NCI-H1694 treated with DMSO at 0.1 percent for 48 hours (cell line): ENCODE data around the gene ACLY.
"Not testable (repeated sequence)": the region's sequence is repeated elsewhere in the genome, so short reads cannot be mapped to it uniquely, and the experiment has no call there.

Source experiments
- DNase-seq: peaks from one replicate; lab custom pipeline; 2025; lab: John Stamatoyannopoulos, UW

The ACLY gene

DNA sequence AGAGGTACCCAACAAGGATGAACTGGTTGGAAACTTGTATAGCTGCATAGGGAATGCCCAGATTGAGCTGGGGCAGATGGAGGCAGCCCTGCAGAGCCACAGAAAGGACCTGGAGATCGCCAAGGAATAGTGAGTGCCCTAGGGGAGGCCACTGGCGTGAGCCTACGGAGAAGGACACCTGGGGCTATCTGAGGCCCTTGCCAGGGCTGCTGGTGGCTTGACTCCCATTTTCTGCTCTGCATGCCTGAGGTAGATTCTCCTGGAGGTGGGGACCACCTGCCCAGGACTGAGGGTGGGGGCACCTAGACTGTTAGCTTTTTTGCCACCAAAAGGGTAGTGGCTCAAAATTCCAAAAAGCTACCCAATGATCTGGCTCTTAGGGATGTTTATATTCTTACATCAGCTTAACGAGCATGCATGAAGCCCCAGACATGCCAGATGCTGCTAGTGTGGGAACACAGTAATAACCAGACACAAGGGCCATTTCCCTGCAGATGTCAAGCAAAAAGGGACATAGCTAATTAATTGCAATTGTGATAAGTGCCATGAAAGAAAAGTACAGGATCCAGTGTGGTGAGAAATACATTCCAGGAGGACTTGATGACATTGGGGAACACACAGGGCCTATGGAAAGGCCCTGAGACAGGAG is 20.4 kb upstream of the ACLY start:
- peak; percentile 72 for DNase-seq

DNA sequence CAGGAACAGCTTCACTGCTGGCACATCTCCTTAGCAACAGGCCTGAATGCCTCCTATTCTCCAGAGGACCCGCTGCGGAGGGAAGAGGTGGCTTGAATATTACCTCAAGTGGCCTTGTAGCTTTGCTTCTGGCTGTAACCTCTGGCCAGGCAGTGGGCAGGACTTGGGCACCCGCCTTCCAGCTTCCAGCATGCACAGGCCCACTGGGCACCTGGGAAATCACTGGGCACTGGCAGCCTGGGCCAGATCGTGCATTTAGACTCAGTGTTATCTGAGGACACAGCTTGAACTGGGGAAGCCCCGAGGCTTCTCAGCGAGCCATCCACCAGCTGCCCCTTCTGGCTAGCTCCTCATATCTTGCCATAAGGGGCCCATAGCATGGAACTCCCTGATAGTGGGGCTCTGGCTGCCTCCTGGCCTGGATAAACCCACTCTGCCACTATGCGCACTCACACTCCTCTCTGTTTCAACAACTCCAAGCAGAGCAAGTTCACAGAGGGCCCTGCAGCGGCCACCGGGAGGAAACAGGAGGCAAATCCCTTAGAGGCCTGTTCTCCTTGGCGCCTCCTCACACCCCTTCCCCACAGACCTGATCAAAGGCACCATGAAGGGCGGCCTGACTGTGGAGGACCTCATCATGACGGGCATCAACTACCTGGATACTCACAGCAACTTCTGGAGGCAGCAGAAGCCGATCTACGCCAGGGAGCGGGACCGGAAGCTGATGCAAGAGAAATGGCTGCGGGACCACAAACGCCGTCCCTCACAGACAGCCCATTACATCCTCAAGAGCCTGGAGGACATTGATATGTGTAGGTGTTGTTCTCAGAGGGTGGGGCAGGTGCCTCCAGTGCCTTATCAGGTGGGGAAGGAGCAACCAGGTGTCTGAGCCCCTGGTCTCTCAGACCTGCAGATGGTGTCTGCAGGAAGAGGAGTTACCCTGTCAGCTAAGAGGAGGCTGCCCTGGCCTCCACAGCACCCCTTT is 19.5 kb upstream of the ACLY start:
- DNase-seq, result no peak

DNA sequence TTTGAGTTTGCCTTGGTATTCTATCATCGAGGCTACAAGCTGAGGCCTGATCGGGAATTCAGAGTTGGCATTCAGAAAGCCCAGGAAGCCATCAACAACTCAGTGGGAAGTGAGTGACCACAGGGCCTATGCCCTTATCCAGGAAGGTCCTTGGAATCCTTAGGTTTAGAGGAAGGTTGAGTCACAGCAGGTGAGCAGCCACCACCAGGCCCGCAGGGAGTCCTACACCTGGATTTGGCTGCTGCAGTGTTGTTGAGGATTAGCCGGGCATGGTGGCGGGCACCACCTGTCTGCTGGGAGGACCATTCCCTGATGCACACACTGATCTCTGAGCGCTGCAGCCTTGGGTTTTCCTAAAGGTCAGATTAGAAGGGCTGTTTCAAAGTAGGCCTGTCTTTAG is 16.9 kb upstream of the ACLY start:
- DNase-seq, result no peak

DNA sequence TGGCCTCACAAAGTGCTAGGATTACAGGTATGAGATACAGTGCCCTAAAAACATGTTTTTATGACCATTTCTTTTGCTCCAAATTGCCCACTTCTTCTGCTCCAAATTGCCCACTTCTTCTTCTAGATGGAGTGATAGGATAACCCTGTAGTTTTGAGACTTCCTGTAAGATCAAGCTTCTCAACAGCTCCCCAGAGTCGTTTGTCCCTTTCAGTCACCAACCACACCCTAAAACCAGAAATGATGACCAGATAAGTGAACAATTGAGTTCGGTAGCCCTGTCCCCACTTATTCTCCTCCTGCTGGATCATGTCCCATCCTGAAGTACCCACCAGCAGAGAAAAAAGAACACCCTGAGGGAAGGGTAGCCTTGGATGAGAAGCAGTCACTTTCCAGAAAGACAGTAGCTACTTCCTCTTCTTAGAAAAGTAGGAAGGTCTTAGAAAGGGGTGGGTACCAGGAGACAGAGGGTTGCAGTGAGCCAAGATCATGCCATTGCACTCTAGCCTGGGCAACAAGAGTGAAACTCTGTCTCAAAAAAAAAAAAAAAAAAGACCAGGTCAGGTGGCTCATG is 14.2 kb upstream of the ACLY start:
- DNase-seq, result no peak

DNA sequence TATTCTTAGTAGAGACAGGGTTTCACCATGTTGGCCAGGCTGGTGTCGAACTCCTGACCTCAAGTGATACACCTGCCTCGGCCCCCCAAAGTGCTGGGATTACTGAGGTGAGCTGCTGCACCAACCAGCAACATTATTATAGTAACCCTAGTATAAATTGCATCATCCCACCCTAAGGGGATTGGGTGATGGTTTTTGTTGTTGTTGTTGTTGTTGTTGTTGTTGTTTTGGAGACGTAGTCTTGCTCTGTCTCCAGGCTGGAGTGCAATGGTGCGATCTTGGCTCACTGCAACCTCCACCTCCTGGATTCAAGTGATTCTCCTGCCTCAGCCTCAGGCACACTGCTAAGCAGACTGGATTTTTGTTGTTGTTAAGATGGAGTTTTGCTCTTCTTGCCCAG is 13.0 kb upstream of the ACLY start:
- DNase-seq, result not testable (repeated sequence)

DNA sequence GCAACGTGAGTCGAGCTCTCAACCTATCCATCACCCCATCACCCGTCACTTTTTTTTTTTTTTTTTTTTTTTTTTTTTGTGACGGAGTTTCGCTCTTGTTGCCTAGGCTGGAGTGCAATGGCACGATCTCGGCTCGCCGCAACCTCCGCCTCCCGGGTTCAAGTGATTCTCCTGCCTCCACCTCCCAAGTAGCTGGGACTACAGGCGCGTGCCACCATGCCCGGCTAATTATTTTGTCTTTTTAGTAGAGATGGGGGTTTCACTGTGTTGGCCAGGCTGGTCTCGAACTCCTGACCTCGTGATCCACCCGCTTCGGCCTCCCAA is 12.0 kb upstream of the ACLY start:
- not testable (repeated sequence) for DNase-seq

DNA sequence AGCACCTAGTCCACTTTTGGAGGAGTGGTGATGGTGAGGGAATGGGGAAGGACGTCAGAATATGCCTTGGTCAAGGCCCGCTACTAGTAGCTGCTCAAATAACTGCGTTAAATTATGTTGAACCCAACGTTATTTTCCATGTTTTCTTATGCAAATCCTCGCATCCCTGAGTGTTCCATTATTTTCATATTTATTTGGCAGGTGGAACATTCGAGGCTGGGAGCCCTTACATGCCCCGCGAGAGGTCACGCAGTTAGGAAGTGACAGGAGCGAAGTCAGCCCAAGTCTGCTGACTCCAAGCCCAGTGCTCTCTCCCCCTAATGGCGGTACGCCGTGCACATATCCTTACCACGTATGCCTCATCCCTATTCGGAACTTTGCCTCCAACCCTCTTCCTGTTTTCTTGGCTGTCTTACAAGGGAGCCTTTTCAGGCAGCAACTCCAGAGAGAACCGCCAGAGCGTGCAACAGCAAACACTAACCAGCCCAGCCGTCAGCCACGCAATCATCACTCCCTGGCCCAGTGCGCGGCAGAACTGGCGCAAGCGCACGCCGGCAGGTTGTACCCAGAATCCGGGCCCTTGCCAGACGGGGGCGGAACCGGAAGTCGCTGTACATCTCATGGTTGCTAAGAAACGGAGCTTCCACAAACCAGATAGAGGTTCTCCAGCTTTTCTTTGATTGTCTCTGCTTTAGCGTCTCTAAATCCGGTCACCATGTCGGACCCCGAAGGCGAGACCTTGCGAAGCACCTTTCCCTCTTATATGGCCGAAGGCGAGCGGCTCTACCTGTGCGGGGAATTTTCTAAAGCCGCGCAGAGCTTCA is 11.5 kb upstream of the ACLY start, which contains the start of gene ODAD4:
Gene ODAD4 (plus strand): TSS at position 609 of the 824 bp plus-strand sequence. CDS start 107 bp downstream, at position 716.
- DNase-seq, result peak; percentile 92

DNA sequence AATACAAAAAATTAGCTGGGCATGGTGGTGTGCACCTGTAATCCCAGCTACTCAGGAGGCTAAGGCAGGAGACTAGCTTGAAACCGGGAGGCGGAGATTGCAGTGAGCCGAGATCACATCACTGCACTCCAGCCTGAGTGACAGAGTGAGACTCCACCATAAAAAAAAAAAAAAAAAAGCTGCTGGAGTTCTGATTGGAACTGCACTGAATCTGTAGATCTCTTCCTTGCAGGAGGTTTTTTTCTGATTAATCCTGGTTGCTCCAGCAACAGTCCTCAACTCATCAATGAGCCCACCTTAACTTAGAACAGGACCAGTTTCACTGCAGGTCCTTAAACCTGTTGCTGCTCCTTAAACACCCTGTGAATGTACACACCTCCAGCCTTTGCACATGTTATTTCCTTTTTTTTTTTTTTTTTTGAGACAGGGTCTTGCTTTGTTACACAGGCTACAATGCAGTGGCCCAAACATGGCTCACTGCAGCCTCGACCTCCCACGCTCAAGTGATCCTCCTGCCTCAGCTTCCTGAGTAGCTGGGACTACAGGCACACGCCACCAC is 10.0 kb upstream of the ACLY start:
- no peak for DNase-seq

DNA sequence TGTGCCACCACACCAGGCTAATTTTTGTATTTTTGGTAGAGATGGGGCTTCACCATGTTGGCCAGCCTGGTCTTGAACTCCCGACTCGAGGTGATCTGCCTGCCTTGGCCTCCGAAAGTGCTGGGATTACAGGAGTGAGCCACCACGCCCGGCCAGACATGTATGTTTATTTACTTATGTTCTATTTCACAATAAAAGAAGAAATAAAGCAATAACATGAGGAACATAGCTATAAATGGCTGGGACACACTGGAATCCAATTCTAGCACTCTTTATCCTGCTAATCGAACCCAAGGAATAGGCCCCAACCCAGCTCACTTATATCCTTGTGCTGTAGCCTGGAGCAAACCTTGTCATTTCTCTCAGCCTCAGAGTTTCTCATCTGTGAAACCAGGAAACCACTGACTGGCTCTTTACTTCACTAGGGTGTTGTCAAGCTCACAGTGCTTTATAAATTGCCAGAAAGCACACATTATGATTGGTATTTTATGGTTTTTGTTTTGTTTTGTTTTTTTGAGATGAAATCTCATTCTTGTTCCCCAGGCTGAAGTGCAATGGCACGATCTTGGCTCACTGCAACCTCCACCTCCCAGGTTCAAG is 7.3 kb upstream of the ACLY start:
- DNase-seq, result no peak

DNA sequence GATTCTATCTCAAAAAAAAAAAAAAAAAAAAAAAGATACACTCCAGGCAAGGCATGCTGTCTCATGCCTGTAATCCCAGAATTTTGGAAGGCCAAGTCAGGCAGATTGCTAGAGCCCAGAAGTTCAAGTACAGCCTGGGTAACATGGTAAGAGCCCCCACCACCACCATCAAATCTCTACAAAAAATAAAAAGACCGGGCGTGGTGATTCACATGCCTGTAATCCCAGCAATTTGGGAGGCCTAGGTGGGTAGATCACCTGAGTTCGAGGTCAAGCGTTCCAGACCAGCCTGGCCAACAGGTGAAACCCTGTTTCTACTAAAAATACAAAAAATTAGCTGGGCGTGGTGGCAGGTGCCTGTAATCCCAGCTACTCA is 1.8 kb upstream of the ACLY start:
- DNase-seq, result no peak

DNA sequence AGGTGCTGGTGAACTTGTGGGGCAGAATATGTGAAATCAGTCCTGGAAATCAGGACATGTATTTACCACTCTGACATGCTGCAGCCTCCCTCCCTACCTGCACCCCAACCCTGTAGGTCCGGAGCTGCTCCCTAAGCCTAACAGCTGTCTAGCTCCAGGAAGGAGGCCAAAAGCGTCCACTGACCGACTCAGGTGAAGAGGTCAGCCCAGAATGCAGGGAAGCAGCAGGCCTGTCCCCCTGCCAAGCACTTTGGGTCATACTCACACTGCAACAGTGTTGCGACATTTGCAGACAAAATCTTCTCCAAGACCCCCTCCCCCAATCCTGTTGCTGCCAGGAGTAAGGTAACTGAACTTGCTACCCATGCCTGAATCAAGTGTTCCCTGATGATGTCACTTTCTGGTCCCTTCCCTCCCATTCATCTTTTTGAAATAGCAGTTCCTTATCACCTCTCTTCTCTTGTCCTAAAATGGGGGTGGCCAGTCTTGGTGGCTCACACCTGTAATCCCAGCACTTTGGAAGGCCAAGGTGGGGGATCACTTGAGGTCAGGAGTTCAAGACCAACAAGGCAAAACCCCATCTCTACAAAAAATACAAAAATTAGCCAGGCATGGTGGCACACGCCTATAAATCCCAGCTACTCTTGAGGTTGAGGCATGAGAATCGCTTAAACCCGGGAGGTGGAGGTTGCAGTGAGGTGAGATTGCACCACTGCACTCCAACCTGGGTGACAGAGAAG is 1.3 kb upstream of the ACLY start:
- DNase-seq, result peak; percentile 3

DNA sequence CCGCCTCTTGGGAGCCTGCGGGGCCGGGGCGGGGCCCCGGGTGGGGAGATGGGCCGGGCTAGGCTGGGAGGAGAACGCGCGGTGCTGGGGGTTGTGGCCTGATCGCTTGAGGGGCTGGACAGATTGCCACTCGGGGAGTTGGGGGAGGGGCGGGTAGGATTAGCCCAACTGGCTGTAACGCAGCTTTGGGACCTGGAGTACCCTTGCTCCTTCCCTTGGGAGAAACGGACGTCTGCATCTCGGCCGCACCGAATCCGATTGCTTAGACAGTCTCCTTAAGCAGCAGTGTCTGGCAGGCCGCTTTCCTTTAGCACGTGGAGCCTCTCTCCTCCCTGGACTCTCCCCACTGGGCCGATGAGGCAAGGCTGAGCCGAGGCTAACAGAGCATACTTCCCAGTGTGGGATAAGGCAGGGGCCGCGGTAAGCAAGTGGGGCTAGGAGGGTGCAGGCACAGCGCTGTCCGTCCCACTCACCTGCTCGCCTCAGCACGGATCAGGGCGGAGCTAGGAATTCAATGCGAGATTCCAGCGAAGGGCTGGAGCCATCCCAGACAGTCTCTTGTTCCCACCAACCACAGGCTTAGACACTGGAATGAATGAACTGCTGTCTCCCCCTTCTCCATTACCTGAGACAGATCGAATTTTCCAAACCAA is 540 bp upstream of the ACLY start:
- DNase-seq, result peak; percentile 79

DNA sequence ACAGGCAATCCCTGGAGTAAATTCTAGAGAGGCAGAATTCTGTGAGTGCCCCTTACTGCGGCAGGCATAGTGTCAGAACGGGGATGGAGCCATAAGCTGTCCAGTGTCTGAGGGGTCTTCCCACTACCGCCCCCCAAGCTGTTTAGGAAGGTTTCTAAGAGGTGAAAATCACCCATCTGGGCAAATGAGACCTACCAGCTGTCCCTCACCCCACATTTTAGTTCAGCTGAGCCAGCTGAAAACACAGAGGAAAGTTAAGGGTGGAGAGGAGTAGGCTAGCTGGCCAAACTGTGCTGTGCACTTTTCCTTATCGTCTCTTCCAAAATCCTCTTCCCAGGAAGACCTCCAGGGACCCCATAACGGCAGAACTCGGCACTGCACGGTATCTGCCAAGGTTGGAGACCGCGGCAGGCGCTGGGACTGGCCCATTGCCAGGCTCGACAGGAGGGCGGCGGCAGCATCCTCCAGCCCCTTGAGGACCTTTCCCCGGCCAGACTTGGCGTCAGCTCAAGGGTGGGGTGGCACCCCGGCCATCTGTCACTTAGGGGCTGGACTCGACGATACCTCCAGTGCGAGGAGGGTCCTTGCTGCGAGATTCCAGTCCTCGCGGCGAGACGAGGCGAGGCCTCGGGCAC is 955 bp downstream of the ACLY start:
- peak; percentile 39 for DNase-seq

DNA sequence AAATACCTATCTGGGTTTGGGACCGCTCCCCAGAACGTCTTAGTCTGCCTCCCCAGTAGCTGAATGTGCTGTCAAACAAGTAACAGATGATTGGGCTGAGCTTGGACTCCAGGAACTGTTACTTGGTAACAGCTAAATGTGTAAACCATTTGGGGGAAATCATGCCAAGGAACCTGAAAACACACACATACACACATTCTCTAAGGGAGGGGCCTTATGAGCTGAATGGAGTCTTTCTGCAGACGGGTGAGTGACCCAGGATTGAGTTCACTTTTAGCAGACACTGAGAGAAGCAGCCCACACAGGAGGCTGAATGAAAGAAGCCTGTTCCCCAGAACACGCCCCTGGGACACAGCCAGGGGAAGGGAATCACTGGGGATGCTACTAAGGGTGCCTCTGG is 1.6 kb downstream of the ACLY start:
- DNase-seq, result peak; percentile 27

DNA sequence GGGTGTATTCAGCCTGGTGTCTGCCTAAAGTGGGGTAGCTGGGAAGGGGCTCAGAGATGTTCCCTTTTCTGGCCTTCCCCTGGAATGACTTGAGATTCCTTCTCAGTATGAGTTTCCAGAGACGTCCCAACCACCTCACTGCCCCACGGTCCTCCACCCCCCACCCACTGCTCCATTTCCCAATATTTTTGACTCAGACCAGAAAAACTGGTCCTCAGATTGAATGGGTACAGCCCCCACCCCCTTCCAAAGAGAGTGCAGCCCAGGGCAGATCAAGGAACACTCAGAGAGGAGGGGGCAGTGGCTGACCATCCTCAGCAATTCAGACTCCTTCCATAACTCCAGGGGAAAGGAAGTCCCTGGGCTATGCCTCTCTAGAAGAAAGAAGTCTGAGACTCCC is 3.2 kb downstream of the ACLY start:
- DNase-seq, result no peak

DNA sequence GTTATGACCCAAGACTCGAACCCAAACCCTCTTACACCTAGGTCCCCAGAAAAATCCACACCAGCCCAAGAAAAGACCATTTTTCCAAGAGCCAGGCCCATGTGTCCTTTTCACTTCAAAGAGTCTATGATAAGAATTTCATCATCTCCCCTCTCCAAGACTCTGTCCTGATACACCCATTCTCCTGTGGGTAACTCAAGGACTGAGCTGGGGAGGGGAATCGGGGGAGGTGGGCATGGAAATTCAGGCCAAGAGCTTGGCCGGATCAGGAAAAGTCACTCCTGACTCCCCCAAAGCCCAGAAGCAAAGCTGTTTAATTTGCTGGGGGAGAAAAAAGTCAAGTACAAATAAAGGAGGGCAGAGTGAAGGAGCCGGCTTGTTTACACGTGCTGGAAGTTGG is 3.7 kb downstream of the ACLY start:
- DNase-seq, result no peak

DNA sequence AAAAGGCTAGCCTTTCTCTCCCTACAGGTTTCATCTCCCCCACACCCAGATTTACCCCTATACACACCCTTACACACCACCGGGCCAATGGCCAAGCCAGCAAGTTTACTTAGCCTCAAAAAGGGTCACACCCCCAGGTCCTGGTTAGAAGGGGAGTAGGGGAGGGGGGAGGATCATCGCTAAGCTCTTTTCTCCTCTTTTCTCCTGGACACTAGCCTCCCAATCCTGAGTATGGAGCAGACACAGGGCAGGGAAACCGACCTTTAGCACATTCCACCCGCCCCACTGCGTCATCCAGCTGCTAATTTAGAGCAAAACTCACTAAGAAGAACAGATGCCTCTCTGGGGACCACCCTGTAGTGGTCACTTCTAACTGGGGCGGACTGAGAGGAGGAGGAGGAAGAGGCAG is 4.4 kb downstream of the ACLY start:
- DNase-seq, result no peak

DNA sequence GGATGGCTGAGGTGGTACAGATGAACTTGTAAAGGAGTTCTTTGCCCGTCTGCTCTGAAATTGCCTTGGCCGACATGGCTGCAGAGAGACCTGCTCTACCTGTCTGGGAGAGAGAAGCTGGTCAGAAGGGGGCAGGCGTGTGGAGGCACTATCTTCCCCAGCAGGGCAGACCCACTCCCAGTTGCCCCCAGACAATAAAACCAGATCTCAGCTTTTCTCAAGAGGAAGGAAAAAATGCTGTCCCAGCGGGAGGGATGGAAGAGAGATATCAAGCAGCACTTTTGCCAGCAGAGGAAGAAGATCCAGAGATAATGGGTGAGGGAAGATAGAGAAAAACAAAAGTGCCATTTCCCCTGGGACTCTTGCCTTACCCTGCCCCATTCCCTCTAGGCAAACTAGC is 5.0 kb downstream of the ACLY start:
- DNase-seq, result no peak

DNA sequence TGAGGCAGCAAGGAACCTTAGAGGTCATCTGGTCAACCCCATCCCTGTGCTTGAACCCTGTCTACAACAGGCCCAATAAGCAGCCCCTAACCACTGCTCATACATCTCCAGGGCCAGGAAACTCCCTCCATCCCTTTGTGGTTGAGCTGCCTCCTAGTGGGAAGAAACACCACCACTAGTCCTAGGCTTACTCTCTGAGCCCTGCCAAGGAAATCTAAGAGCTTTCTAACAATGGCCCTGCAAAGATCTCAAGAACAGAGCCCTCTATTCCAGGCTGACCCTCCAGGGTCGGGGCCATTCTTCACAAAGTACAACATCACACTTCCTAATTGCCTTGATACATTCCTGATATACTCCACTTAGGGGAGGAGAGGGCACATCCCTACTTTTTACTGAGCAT is 5.8 kb downstream of the ACLY start:
- no peak for DNase-seq
